Sigmoid colon (tissue), 7 donors: ENCODE measurements around the gene NPIPB2. TPM values are rescaled to one million over a fixed set of nuclear protein-coding genes. Genes with fewer than 3 reads are reported as not detected.

Experiments used
- DNase-seq: peaks from one replicate; pipeline ENCODE4 v3.0.0-alpha.2; 2019
- H3K27ac ChIP-seq, 4 donors: fragments of 200-600 bp; sonication (generic); one replicate each; pipeline ENCODE4 v1.5.1; 2016 to 2019; ENCODE audit warnings: mild to moderate bottlenecking in 1 of 4
- H3K27me3 ChIP-seq, 3 donors: fragments of 200-600 bp; sonication (generic); one replicate each; pipeline ENCODE4 v1.5.1; 2019; ENCODE audit warnings: mild to moderate bottlenecking in 1 of 3
- H3K36me3 ChIP-seq, 4 donors: fragments of 200-600 bp; sonication (generic); one replicate each; pipeline ENCODE4 v1.5.1; 2016 to 2019
- H3K4me1 ChIP-seq, 4 donors: fragments of 200-600 bp; sonication (generic); one replicate each; pipeline ENCODE4 v1.5.1; 2017 to 2019
- H3K4me3 ChIP-seq, 4 donors: fragments of 200-600 bp; sonication (generic); one replicate each; pipeline ENCODE4 v1.5.1; 2017 to 2019; ENCODE audit warnings: mild to moderate bottlenecking in 2 of 4, moderate library complexity in 1 of 4
- H3K9me3 ChIP-seq, 4 donors: fragments of 200-600 bp in 3 of 4; sonication (generic) in 3 of 4; one replicate each; pipeline versions ENCODE4 v1.5.1 to v1.6.1; 2013 to 2019
- EP300 ChIP-seq, 4 donors: sonication (generic); formaldehyde crosslinking; IDR thresholded peaks; one replicate each; pipeline ENCODE4 v1.6.1; 2017; ENCODE audit warnings: antibody characterized with exemption in 4 of 4
- POLR2A ChIP-seq, 2 donors: fragments of 450-650 bp; IDR thresholded peaks; one replicate each; pipeline ENCODE4 v1.6.1; 2016; ENCODE audit warnings: antibody characterized with exemption in 2 of 2, mild to moderate bottlenecking in 2 of 2, moderate library complexity in 2 of 2
- POLR2AphosphoS5 ChIP-seq, 4 donors: sonication (generic); formaldehyde crosslinking; IDR thresholded peaks; one replicate each; pipeline ENCODE4 v1.6.1; 2017; ENCODE audit warnings: antibody characterized with exemption in 4 of 4
- WGBS, 2 donors: extraction: QIAGEN DNeasy Blood & Tissue Kit; methylation state at CpG; one replicate each; pipeline ENCODE4 v1.1.7; 2013; 5-methylcytosine and 5-hydroxymethylcytosine counted together
- intact Hi-C: fragments of 100-400 bp; cut with DNase I; formaldehyde crosslinking; loops from one replicate; pipeline ENCODE4 v1.15.1; 2023
- polyA plus RNA-seq, 3 donors: library from polyadenylated mRNA; stranded (reverse); fragments of 200-250 nt; gene quantifications; one replicate each; pipeline ENCODE4 v1.2.3, GENCODE V29; 2013
- total RNA-seq, 4 donors: library from RNA; depleted of rRNA; stranded (reverse); fragments of >200 nt; gene quantifications; one replicate each; pipeline ENCODE4 v1.1.0, GENCODE V29; 2016
- TF ChIP-seq, protein P1 (sequence below), 4 experiments: fragments of 450-650 bp in 3 of 4; fragments of 200-600 bp in 1 of 4; IDR thresholded peaks; one replicate each; pipeline ENCODE4 v1.5.1; 2016 to 2019; ENCODE audit warnings: antibody characterized with exemption in 4 of 4, mild to moderate bottlenecking in 3 of 4, moderate library complexity in 2 of 4
- donor health status: healthy with polysubstance abuse.
- donor health status: Bipolar disorder and iron deficiency.
- donor health status: healthy.

Gene NPIPB2
- total and polyA plus RNA-seq, 7 donors = 1.6 to 36.8 (median 3.0) TPM

DNA sequence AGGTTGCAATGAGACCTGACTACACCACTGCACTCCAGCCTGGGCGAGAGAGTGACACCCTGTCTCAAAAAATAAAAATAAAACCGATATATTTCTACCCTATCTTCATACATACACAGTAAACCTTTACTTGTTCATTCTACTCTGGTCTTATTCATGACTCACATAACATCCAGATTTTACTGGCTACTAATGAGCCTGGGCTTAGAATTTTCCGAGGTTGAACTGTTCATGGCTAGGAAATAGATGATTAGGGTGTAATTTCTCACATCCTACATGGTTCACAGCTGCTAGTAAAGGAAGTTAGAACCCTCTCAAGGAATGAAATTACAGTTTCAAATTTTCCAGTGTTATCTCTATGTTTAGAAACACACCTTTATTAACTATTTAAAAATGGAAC, 40.8 kb downstream of the NPIPB2 start:
- Histone ChIP-seq H3K4me3 (no peak overlapping the region), H3K36me3 (peaks cover 0 to 3% (median 0%) of the 10 kb centered on the region in 4 donors), H3K9me3 (no peaks in the 10 kb centered on the region), H3K27me3 (no peaks in the 10 kb centered on the region), H3K4me1 (peaks cover 0 to 61% (median 32%) of the 10 kb centered on the region in 4 donors), H3K27ac (no peak overlapping the region)
- intact Hi-C loops = no loop called here
- TF ChIP-seq, protein P1, sequence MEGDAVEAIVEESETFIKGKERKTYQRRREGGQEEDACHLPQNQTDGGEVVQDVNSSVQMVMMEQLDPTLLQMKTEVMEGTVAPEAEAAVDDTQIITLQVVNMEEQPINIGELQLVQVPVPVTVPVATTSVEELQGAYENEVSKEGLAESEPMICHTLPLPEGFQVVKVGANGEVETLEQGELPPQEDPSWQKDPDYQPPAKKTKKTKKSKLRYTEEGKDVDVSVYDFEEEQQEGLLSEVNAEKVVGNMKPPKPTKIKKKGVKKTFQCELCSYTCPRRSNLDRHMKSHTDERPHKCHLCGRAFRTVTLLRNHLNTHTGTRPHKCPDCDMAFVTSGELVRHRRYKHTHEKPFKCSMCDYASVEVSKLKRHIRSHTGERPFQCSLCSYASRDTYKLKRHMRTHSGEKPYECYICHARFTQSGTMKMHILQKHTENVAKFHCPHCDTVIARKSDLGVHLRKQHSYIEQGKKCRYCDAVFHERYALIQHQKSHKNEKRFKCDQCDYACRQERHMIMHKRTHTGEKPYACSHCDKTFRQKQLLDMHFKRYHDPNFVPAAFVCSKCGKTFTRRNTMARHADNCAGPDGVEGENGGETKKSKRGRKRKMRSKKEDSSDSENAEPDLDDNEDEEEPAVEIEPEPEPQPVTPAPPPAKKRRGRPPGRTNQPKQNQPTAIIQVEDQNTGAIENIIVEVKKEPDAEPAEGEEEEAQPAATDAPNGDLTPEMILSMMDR (IDR thresholded peaks at IDR 0.05) = no peak
- TF ChIP-seq EP300 (IDR thresholded peaks at IDR 0.05) (no peak), POLR2A (IDR thresholded peaks at IDR 0.05) (no peak), POLR2AphosphoS5 (IDR thresholded peaks at IDR 0.05) (no peak)
- no peak for DNase-seq
- WGBS, 2 donors = 71 to 81% methylated on average over 3 of the region's 3 CpGs

- H3K27ac ChIP-seq = no peak overlapping the region
- 83 to 86% methylated on average over 5 of the region's 5 CpGs for WGBS, 2 donors
- TF ChIP-seq, protein P1 (IDR thresholded peaks at IDR 0.05) = no peak
- TF ChIP-seq EP300 (IDR thresholded peaks at IDR 0.05) = no peak
- no peak for TF ChIP-seq POLR2AphosphoS5 (IDR thresholded peaks at IDR 0.05)
- TF ChIP-seq POLR2A (IDR thresholded peaks at IDR 0.05) = no peak
These were observed 45.2 kb downstream of the NPIPB2 start for GRCh38 chr16:11896486-11897176.

GRCh38 chr16:11893571-11893970, 48.3 kb downstream of the NPIPB2 start:
- H3K27me3 ChIP-seq = no peaks in the 10 kb centered on the region
- H3K27ac ChIP-seq = no peak overlapping the region
- H3K4me3 ChIP-seq = no peak overlapping the region
- TF ChIP-seq EP300 (IDR thresholded peaks at IDR 0.05) = no peak
- TF ChIP-seq, protein P1 (IDR thresholded peaks at IDR 0.05) = no peak
- no peak for TF ChIP-seq POLR2AphosphoS5 (IDR thresholded peaks at IDR 0.05)
- TF ChIP-seq POLR2A (IDR thresholded peaks at IDR 0.05) = no peak
- H3K9me3 ChIP-seq = no peaks in the 10 kb centered on the region
- no peak for DNase-seq
- peaks cover 3 to 75% (median 18%) of the 10 kb centered on the region in 4 donors for H3K36me3 ChIP-seq
- WGBS, 2 donors = 87 to 91% methylated on average over 2 of the region's 2 CpGs
- intact Hi-C loops = no loop called here
- H3K4me1 ChIP-seq = peaks cover 0 to 8% (median 0%) of the 10 kb centered on the region in 4 donors

More at GRCh38 chr16:11896486-11897176, 45.2 kb downstream of the NPIPB2 start:
- DNase-seq = no peak
- Histone ChIP-seq H3K4me1 (peaks cover 0 to 31% (median 9%) of the 10 kb centered on the region in 4 donors), H3K36me3 (peaks cover 3 to 47% (median 11%) of the 10 kb centered on the region in 4 donors), H3K27me3 (no peaks in the 10 kb centered on the region), H3K4me3 (no peak overlapping the region), H3K9me3 (no peaks in the 10 kb centered on the region)
- intact Hi-C loops = no loop called here

- peaks cover 0 to 8% (median 0%) of the 10 kb centered on the region in 4 donors for H3K4me1 ChIP-seq
- TF ChIP-seq POLR2AphosphoS5 (IDR thresholded peaks at IDR 0.05) (no peak), EP300 (IDR thresholded peaks at IDR 0.05) (no peak), POLR2A (IDR thresholded peaks at IDR 0.05) (no peak)
- TF ChIP-seq, protein P1 (IDR thresholded peaks at IDR 0.05) = no peak
- no peak overlapping the region for H3K4me3 ChIP-seq
- intact Hi-C loops = no loop called here
- no peak for DNase-seq
- WGBS, 2 donors = 67 to 84% methylated on average over 4 of the region's 4 CpGs
- no peak overlapping the region for H3K27ac ChIP-seq
- H3K36me3 ChIP-seq = peaks cover 7 to 83% (median 22%) of the 10 kb centered on the region in 4 donors
- H3K9me3 ChIP-seq = no peaks in the 10 kb centered on the region
- no peaks in the 10 kb centered on the region for H3K27me3 ChIP-seq
These were observed 49.1 kb downstream of the NPIPB2 start for GRCh38 chr16:11892761-11893160.
